K562 treated with DMSO at 1 percent for 12 hours (cell line): ENCODE measurements around the gene RTL5. TPM values are rescaled to one million over a fixed set of nuclear protein-coding genes. Genes with fewer than 3 reads are reported as not detected.

Experiments
- total RNA-seq: library from RNA; unstranded; fragments of 300-600 nt; gene quantifications from 2 replicates; pipeline ENCODE4 v1.2.3, GENCODE V29; 2022; ENCODE audit not compliant: insufficient read depth

RTL5 gene
- 0.18 and 0.31 TPM in 2 replicates for total RNA-seq

DNA sequence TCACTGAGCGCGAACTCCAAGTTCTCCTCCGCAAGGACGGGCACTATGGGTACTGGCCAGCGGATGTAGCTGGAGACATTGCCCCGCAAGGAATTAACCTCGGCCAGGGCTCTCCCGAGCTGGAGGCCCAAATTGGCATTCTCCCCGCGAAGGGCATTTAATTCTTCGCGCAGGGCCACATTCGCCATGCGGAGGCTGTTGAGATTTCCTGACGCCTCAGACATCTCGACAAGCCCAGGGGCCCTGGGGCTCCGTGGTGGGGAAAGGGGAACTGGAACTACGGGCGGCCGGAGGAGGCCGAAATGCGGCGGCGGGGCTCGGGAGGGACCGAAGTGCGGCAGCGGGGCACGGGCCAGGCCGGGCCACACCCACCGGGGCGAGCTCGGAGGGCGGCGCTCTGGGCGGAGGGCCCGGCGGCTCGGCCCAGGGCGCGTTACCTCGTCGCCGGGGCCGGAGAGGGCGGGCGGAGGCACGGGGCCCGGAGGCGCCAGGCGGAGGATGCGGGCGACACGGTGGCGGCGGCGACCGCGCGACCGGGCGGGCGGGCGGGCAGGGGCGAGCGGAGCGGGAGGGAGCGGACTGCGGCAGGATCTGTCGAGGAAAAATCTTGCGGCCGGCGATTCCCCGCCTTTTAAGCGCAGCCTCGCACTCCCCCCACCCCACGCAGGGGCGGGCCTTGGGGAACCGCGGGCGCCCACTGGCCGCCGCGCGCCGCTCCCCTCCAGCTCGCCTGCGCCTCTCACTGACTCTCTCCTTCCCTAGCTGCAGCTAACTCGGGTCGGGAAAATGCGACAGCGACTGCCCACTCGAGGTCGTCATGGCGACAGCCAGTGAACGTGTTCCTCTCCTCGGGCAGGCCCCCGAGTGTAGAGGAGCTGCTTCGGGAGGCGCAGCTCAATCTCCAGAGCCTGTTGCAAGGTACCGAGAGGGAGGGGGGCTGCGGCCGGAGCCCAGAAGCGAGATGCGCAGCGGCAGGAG lies at the start of gene RTL5:
Gene RTL5, minus strand, starts transcription at position 599 of the 978 bp plus-strand sequence.

Other genes with a start within 250 kb of the RTL5 start
- not detected in 2 replicates for gene NHSL2, start 221.1 kb downstream of the RTL5 start, total RNA-seq
- 14.1 and 16.6 TPM in 2 replicates for gene PIN4, start 49.8 kb upstream of the RTL5 start, total RNA-seq
- 3.1 and 7.9 TPM in 2 replicates for gene ERCC6L, start 107.1 kb upstream of the RTL5 start, total RNA-seq
- gene RPS4X, start 145.3 kb upstream of the RTL5 start, total RNA-seq = 1,258 and 1,396 TPM in 2 replicates
- 2.1 and 3.7 TPM in 2 replicates for gene CITED1, start 174.0 kb upstream of the RTL5 start, total RNA-seq